Activated T-helper 1 cell treated with anti-CD3 and anti-CD28 coated beads, Interleukin-2, amount 50 U/mL, for 16 hours (primary cell): ENCODE data around the gene GNAI2.
A peak's percentile ranks its signal among the peaks of the same experiment; 100 is the strongest.
"Not testable (repeated sequence)": the region's sequence is repeated elsewhere in the genome, so short reads cannot be mapped to it uniquely, and the experiment has no call there.

ENCODE experiments used
- DNase-seq, 2 donors: peaks; one replicate each; pipeline ENCODE4 v3.0.0-alpha.2; 2020; ENCODE audit warnings: low read depth in 1 of 2, low spot score in 1 of 2

Gene GNAI2

GRCh38 chr3:50244813-50245212, 8.8 kb downstream of the GNAI2 start:
- not testable (repeated sequence) for DNase-seq

GRCh38 chr3:50245251-50245745, 9.3 kb downstream of the GNAI2 start:
- DNase-seq = no peak

GRCh38 chr3:50245831-50246516, 10.0 kb downstream of the GNAI2 start:
- DNase-seq = peak; percentile 92 to 96

GRCh38 chr3:50246517-50246954, 10.5 kb downstream of the GNAI2 start:
- peak; percentile 43 to 68 for DNase-seq

- DNase-seq = no peak
Measured at GRCh38 chr3:50248387-50248786, 12.4 kb downstream of the GNAI2 start.

- no peak for DNase-seq
Measured at GRCh38 chr3:50249457-50249856, 13.5 kb downstream of the GNAI2 start.

GRCh38 chr3:50250514-50250913, 14.5 kb downstream of the GNAI2 start:
- DNase-seq = no peak

- no peak for DNase-seq
Measured at GRCh38 chr3:50251220-50251619, 15.2 kb downstream of the GNAI2 start.

- DNase-seq = no peak
Measured at GRCh38 chr3:50254577-50255250, 18.7 kb downstream of the GNAI2 start.

GRCh38 chr3:50255251-50255615, 19.2 kb downstream of the GNAI2 start:
- DNase-seq = no peak

- no peak for DNase-seq
Measured at GRCh38 chr3:50256978-50257890, 21.2 kb downstream of the GNAI2 start.

GRCh38 chr3:50258029-50258680, 22.2 kb downstream of the GNAI2 start:
- DNase-seq = no peak

GRCh38 chr3:50258979-50259378, 23.0 kb downstream of the GNAI2 start:
- no peak for DNase-seq

- no peak for DNase-seq
Measured at GRCh38 chr3:50259432-50260026, 23.5 kb downstream of the GNAI2 start.

- DNase-seq = peak; percentile 59 to 78
Measured at GRCh38 chr3:50260027-50260941, 24.3 kb downstream of the GNAI2 start.

GRCh38 chr3:50260942-50261441, 25.0 kb downstream of the GNAI2 start:
- DNase-seq = no peak

- DNase-seq = no peak
Measured at GRCh38 chr3:50261505-50261904, 25.5 kb downstream of the GNAI2 start.

GRCh38 chr3:50262200-50262599, 26.2 kb downstream of the GNAI2 start:
- not testable (repeated sequence) for DNase-seq

- DNase-seq = no peak
Measured at GRCh38 chr3:50262778-50263177, 26.8 kb downstream of the GNAI2 start.
